CD8-positive, alpha-beta memory T cell (primary cell): ENCODE results near the gene OR5H14. TPM values are rescaled to one million over a fixed set of nuclear protein-coding genes. Genes with fewer than 3 reads are reported as not detected.

Experiments used
- CTCF ChIA-PET: fragments of 350-600 bp; sonication (Branson Sonifier 250); formaldehyde crosslinking; loops from one replicate; lab custom pipeline; 2021; ENCODE audit warnings: antibody characterized with exemption; lab: Charles Lee
- POLR2A ChIA-PET: fragments of 350-600 bp; sonication (Branson Sonifier 250); formaldehyde crosslinking; loops from one replicate; lab custom pipeline; 2021; ENCODE audit warnings: antibody characterized with exemption; lab: Charles Lee
- DNase-seq, 5 donors: peaks; one replicate each; pipeline versions ENCODE4 v3.0.0 to v3.0.0-alpha.2; 2020 to 2022; ENCODE audit warnings: mixed read lengths in 1 of 5
- H3K27ac ChIP-seq: one replicate; pipeline ENCODE4 v1.7.0; 2013; ENCODE audit warnings: low read depth, mild to moderate bottlenecking, low read length, moderate library complexity
- H3K27me3 ChIP-seq: 2 replicates; pipeline ENCODE4 v1.7.0; 2013; ENCODE audit warnings: low read length, mild to moderate bottlenecking; ENCODE audit not compliant: insufficient read depth, poor library complexity, severe bottlenecking
- H3K36me3 ChIP-seq: 2 replicates; pipeline ENCODE4 v1.7.0; 2013; ENCODE audit warnings: mild to moderate bottlenecking, low read length, moderate library complexity; ENCODE audit not compliant: insufficient read depth
- H3K4me1 ChIP-seq: 2 replicates; pipeline ENCODE4 v1.7.0; 2013; ENCODE audit warnings: mild to moderate bottlenecking, low read length, moderate library complexity; ENCODE audit not compliant: insufficient read depth
- H3K4me3 ChIP-seq: 2 replicates; pipeline ENCODE4 v1.7.0; 2013; ENCODE audit warnings: mild to moderate bottlenecking, low read length
- H3K9me3 ChIP-seq: 2 replicates; pipeline ENCODE4 v1.7.0; 2013; ENCODE audit warnings: mild to moderate bottlenecking, low read length
- H3K27ac Mint-ChIP-seq, 8 donors: one replicate each; pipeline ENCODE4 v1.8.0; 2020 to 2021; ENCODE audit warnings: mixed read lengths in 8 of 8, mild to moderate bottlenecking in 6 of 8, inconsistent platforms in 3 of 8, moderate library complexity in 3 of 8
- H3K27me3 Mint-ChIP-seq, 2 donors: one replicate each; pipeline ENCODE4 v1.8.0; 2020 to 2021; ENCODE audit warnings: mixed read lengths in 2 of 2, mild to moderate bottlenecking in 1 of 2, moderate library complexity in 1 of 2
- H3K36me3 Mint-ChIP-seq, 3 donors: one replicate each; pipeline ENCODE4 v1.8.0; 2020 to 2021; ENCODE audit warnings: mixed read lengths in 3 of 3, inconsistent platforms in 1 of 3, mild to moderate bottlenecking in 1 of 3
- H3K4me1 Mint-ChIP-seq, 3 donors: one replicate each; pipeline ENCODE4 v1.8.0; 2020 to 2021; ENCODE audit warnings: mixed read lengths in 3 of 3, inconsistent platforms in 1 of 3, mild to moderate bottlenecking in 1 of 3
- H3K4me3 Mint-ChIP-seq, 7 donors: one replicate each; pipeline ENCODE4 v1.8.0; 2020 to 2021; ENCODE audit warnings: mixed read lengths in 7 of 7, mild to moderate bottlenecking in 6 of 7, moderate library complexity in 4 of 7, inconsistent platforms in 2 of 7
- H3K9me3 Mint-ChIP-seq, 5 donors: one replicate each; pipeline ENCODE4 v1.8.0; 2020 to 2022; ENCODE audit warnings: mixed read lengths in 5 of 5, mild to moderate bottlenecking in 3 of 5, moderate library complexity in 2 of 5, inconsistent platforms in 1 of 5
- polyA plus RNA-seq: library from polyadenylated mRNA; unstranded; fragments of 300-500 nt; fragmentation: Illumina TruSeq; gene quantifications from one replicate; pipeline ENCODE4 v1.2.3, GENCODE V29; 2021
- total RNA-seq, 2 experiments: library from RNA; stranded (reverse); gene quantifications; one replicate each; pipeline ENCODE4 v1.2.3, GENCODE V29; 2021

The OR5H14 gene
- total RNA-seq (not detected), polyA plus RNA-seq (not detected)

DNA sequence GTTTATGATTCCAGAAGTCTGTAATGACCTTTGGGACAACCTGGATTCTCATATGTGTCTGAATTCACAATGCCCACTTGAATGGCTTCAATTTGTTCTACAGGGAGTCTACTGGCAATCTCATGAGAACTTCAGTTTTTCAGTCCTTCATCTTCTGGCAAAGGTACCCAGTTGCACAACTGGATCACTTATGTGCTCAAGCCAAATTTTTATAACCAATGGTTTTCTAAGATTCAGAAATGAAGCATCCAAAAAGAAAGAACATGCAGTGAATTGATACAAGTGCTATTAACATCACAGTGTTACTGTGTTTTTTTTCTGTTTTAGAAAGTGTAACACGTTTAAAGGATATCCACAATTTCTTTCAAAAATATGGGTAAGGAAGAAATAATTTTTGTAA is at the start of gene OR5H14:
OR5H14 (plus strand) TSS at position 301 of the 400 bp plus-strand sequence. CDS start 1,907 bp downstream, outside the sequence.
- DNase-seq = no peak
- Histone ChIP-seq H3K4me3 (no peak within 1 kb of the TSS), H3K27me3 (no peaks in the 10 kb centered on the region), H3K9me3 (no peaks in the 10 kb centered on the region), H3K27ac (no peak within 1 kb of the TSS), H3K36me3 (no peaks in the 10 kb centered on the region), H3K4me1 (no peaks in the 10 kb centered on the region)
- Mint-ChIP-seq H3K27me3 (peaks cover 7 to 20% of the 10 kb centered on the region in 2 donors), H3K27ac (no peak within 1 kb of the TSS), H3K36me3 (no peaks in the 10 kb centered on the region), H3K9me3 (peaks cover 0 to 5% (median 3%) of the 10 kb centered on the region in 5 donors), H3K4me3 (no peak within 1 kb of the TSS), H3K4me1 (no peaks in the 10 kb centered on the region)
- CTCF ChIA-PET = no interaction called here
- POLR2A ChIA-PET = no interaction called here

DNA sequence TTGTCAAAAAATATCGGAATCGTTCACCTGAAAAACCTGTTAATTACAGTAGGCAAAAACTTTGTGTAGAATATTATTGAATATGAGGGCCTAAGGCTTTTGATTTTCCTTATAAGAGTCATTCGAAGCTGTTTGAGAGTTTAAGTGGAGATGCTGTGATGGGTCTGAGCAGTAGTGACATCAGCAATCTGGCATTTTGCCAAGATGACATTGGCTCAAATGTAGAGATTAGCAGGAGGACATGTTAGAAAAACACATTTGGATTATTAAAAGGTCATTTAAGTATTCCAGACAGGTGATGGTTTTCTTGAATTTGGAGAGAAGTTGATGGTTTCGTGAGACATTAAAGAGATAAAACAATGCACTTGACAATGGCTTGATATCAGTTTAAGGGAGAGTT is 47.4 kb upstream of the OR5H14 start:
- no peak overlapping the region for H3K27ac Mint-ChIP-seq
- H3K4me3 Mint-ChIP-seq = no peak overlapping the region
- no peak overlapping the region for H3K27ac ChIP-seq
- CTCF ChIA-PET = no interaction called here
- no peaks in the 10 kb centered on the region for H3K36me3 Mint-ChIP-seq
- no peak for DNase-seq
- H3K27me3 Mint-ChIP-seq = peaks cover 2 to 9% of the 10 kb centered on the region in 2 donors
- no peaks in the 10 kb centered on the region for H3K4me1 ChIP-seq
- H3K36me3 ChIP-seq = no peaks in the 10 kb centered on the region
- H3K27me3 ChIP-seq = no peaks in the 10 kb centered on the region
- H3K4me1 Mint-ChIP-seq = no peaks in the 10 kb centered on the region
- POLR2A ChIA-PET = no interaction called here
- no peaks in the 10 kb centered on the region for H3K9me3 ChIP-seq
- H3K4me3 ChIP-seq = no peak overlapping the region
- H3K9me3 Mint-ChIP-seq = peaks cover 0 to 2% (median 0%) of the 10 kb centered on the region in 5 donors

DNA sequence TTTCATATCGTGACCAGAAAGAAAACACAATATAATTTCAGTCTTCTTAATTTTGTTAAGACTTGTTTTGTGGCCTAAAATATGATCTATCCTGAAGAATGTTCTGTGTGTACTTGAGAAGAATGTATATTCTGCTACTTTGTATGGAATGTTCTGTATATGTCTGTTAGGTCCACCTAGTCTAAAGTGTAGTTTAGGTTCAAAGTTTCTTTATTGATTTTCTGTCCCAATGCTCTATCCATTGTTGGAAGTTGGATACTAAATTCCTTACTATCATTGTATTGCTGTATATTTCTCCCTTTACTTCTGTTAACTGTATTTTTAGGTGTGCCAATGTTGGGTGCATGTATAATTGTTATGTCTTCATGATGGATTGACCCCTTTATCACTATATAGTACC is 39.1 kb upstream of the OR5H14 start:
- peaks cover 5 to 25% of the 10 kb centered on the region in 2 donors for H3K27me3 Mint-ChIP-seq
- no peak for DNase-seq
- H3K27ac ChIP-seq = no peak overlapping the region
- no peaks in the 10 kb centered on the region for H3K27me3 ChIP-seq
- CTCF ChIA-PET = no interaction called here
- no peaks in the 10 kb centered on the region for H3K4me1 ChIP-seq
- POLR2A ChIA-PET = no interaction called here
- H3K9me3 Mint-ChIP-seq = peaks cover 0 to 22% (median 19%) of the 10 kb centered on the region in 5 donors
- H3K9me3 ChIP-seq = no peaks in the 10 kb centered on the region
- H3K4me3 ChIP-seq = no peak overlapping the region
- H3K36me3 ChIP-seq = no peaks in the 10 kb centered on the region
- H3K27ac Mint-ChIP-seq = no peak overlapping the region
- H3K36me3 Mint-ChIP-seq = no peaks in the 10 kb centered on the region
- no peak overlapping the region for H3K4me3 Mint-ChIP-seq
- H3K4me1 Mint-ChIP-seq = no peaks in the 10 kb centered on the region

DNA sequence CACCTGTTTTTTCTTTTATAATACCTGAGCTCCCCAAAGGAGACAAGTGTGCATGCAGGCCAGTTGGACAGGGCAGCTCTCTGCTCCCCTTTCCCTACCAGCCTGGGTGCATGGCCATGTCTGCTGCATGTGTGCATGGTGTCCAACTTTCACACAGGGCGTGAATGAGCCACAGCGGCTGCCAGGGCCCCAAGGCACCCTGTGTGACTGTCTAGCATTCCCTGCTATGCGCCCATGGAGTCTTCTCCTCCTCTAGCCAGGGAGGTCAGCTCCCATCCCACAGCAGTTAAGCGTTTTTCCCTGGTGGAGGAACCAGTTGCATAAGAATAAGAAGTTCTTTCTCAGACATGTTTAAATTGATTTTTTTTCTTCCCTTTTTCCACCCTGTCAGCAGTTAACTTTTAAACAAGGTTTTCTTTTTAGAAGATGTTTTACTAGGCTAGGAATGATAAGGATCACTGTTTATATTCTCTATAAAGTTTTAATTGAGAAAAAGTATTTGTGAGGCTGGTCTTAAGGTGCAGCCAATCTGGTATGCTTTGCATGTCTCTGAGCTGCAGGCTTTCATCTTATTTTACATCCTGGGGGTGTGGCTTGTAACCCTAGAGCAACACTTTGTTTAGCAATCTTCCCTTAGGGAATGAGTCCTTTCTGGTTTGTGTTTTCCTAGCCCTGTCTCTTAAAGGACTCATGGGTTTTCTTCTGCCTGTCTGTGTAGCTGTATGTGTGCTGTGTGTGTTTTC is 37.3 kb upstream of the OR5H14 start:
- no peaks in the 10 kb centered on the region for H3K9me3 ChIP-seq
- no peak overlapping the region for H3K4me3 ChIP-seq
- peaks cover 0 to 3% (median 0%) of the 10 kb centered on the region in 3 donors for H3K36me3 Mint-ChIP-seq
- no peaks in the 10 kb centered on the region for H3K4me1 Mint-ChIP-seq
- POLR2A ChIA-PET = no interaction called here
- no peak overlapping the region for H3K4me3 Mint-ChIP-seq
- H3K9me3 Mint-ChIP-seq = peaks cover 7 to 32% (median 21%) of the 10 kb centered on the region in 5 donors
- H3K27ac ChIP-seq = no peak overlapping the region
- no peak overlapping the region for H3K27ac Mint-ChIP-seq
- no peaks in the 10 kb centered on the region for H3K27me3 ChIP-seq
- H3K27me3 Mint-ChIP-seq = peaks cover 5 to 25% of the 10 kb centered on the region in 2 donors
- H3K36me3 ChIP-seq = no peaks in the 10 kb centered on the region
- DNase-seq = no peak
- CTCF ChIA-PET = no interaction called here
- H3K4me1 ChIP-seq = no peaks in the 10 kb centered on the region

DNA sequence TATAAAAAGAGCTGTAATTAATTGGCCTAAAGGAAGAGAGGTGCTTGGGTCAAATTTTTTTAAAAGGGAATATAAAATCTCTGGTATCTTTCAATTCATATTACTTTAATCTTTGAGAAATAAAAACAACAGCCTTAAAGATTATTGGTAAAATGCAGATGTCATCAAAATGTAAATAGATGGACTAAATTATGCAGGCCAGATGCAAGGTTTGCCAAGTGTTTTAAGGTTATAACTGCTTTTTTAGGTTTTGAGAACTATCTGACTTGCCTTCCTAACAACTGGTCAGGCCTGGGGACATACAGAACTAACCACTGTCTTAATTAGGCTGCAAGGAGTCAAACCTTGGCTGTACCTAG is 36.8 kb upstream of the OR5H14 start:
- Histone ChIP-seq H3K27ac (no peak overlapping the region), H3K9me3 (no peaks in the 10 kb centered on the region), H3K4me1 (no peaks in the 10 kb centered on the region), H3K27me3 (no peaks in the 10 kb centered on the region), H3K36me3 (no peaks in the 10 kb centered on the region), H3K4me3 (no peak overlapping the region)
- no peak overlapping the region for H3K4me3 Mint-ChIP-seq
- ChIA-PET POLR2A (no interaction called here), CTCF (no interaction called here)
- peaks cover 0 to 3% (median 0%) of the 10 kb centered on the region in 3 donors for H3K36me3 Mint-ChIP-seq
- H3K27ac Mint-ChIP-seq = no peak overlapping the region
- DNase-seq = no peak
- H3K4me1 Mint-ChIP-seq = no peaks in the 10 kb centered on the region
- H3K9me3 Mint-ChIP-seq = peaks cover 7 to 33% (median 21%) of the 10 kb centered on the region in 5 donors
- H3K27me3 Mint-ChIP-seq = peaks cover 7 to 24% of the 10 kb centered on the region in 2 donors

DNA sequence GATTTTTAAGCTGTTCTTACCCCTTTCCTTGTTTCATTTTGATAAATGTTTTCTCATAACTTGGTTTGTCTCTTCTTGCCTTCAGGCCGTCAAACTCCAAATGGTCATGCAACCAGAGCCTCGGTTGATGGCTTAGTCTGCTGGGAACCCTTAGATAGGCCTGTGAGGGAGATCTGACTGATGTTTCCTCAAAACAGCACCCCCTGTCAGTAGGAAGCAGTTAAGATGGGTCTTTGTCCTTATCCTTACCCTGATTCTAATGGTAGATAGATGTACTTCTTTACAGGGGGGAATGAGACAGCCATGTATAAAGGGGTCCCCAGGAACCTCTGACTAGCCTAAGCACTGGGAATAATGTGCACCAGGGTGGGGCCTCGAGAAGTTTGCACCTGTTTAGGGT is 33.0 kb upstream of the OR5H14 start:
- Mint-ChIP-seq H3K4me1 (no peaks in the 10 kb centered on the region), H3K4me3 (no peak overlapping the region), H3K27me3 (peaks cover 11 to 41% of the 10 kb centered on the region in 2 donors), H3K27ac (no peak overlapping the region), H3K9me3 (peaks cover 7 to 32% (median 21%) of the 10 kb centered on the region in 5 donors), H3K36me3 (peaks cover 0 to 3% (median 0%) of the 10 kb centered on the region in 3 donors)
- no peak overlapping the region for H3K27ac ChIP-seq
- DNase-seq = no peak
- H3K27me3 ChIP-seq = no peaks in the 10 kb centered on the region
- no peaks in the 10 kb centered on the region for H3K4me1 ChIP-seq
- no peak overlapping the region for H3K4me3 ChIP-seq
- no peaks in the 10 kb centered on the region for H3K36me3 ChIP-seq
- no peaks in the 10 kb centered on the region for H3K9me3 ChIP-seq
- CTCF ChIA-PET = no interaction called here
- POLR2A ChIA-PET = no interaction called here

DNA sequence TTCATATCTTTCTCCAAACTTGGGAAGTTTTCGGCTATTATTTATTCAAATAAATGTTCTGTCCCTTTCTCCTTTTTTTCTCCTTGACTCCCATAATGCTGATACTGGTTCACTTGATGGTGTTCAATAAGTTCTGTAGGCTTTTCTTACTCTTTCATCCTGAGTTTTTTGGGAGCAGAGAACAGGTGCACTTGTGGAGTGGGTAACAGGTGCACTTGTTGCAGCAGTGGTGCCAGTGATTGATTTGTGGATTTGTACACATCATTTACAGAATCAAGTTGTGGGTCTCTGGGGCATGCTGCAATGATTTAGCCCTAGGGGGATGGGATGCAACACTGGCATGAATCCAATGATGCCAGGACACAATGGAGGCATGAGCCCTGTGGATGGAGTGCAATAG is 31.6 kb upstream of the OR5H14 start:
- no peak for DNase-seq
- no peaks in the 10 kb centered on the region for H3K27me3 ChIP-seq
- H3K4me3 ChIP-seq = no peak overlapping the region
- Mint-ChIP-seq H3K9me3 (peaks cover 7 to 29% (median 16%) of the 10 kb centered on the region in 5 donors), H3K27ac (no peak overlapping the region), H3K4me3 (no peak overlapping the region), H3K27me3 (peaks cover 14 to 36% of the 10 kb centered on the region in 2 donors), H3K36me3 (peaks cover 0 to 3% (median 0%) of the 10 kb centered on the region in 3 donors), H3K4me1 (no peaks in the 10 kb centered on the region)
- no peaks in the 10 kb centered on the region for H3K9me3 ChIP-seq
- H3K4me1 ChIP-seq = no peaks in the 10 kb centered on the region
- CTCF ChIA-PET = no interaction called here
- POLR2A ChIA-PET = no interaction called here
- H3K27ac ChIP-seq = no peak overlapping the region
- no peaks in the 10 kb centered on the region for H3K36me3 ChIP-seq

DNA sequence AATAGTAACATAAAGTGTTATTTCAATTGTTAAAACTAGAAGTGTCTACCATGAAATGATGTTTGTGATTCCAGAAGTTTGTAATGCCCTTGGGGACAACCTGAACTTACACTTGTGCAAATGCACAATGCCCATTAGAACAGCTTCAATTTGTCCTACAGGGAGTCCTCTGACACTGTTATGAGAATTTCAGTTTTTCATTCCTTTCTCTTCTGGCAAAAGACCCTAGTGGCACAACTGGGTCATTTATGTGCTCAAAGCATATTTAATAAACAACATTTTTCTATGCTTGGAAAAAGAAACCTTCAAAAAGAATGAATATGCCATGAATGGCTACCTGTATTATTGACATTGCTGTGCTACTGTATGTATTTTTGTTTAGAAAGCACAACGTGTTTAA is 16.9 kb upstream of the OR5H14 start, which contains the start of gene OR5H1:
OR5H1 (plus strand) TSS at position 301 of the 400 bp plus-strand sequence. CDS start 1,977 bp downstream, outside the sequence.
- Mint-ChIP-seq H3K36me3 (no peaks in the 10 kb centered on the region), H3K4me3 (no peak within 1 kb of the TSS), H3K27ac (no peak within 1 kb of the TSS), H3K4me1 (no peaks in the 10 kb centered on the region), H3K27me3 (peaks cover 0 to 4% of the 10 kb centered on the region in 2 donors), H3K9me3 (no peaks in the 10 kb centered on the region)
- Histone ChIP-seq H3K27me3 (no peaks in the 10 kb centered on the region), H3K9me3 (no peaks in the 10 kb centered on the region), H3K4me1 (no peaks in the 10 kb centered on the region), H3K4me3 (no peak within 1 kb of the TSS), H3K27ac (no peak within 1 kb of the TSS), H3K36me3 (no peaks in the 10 kb centered on the region)
- ChIA-PET POLR2A (no interaction called here), CTCF (no interaction called here)
- DNase-seq = no peak
